ENCODE results near the gene RNF167.

GRCh38 chr17:4893272-4893671 lies 46.8 kb upstream of the RNF167 start:
- no peak for TF ChIP-seq FOXM1 (IDR thresholded peaks at IDR 0.05; ENCODE audit: borderline replicate concordance)
- TF ChIP-seq SUZ12 (IDR thresholded peaks at IDR 0.05): no peak
- TF ChIP-seq L3MBTL2 (conservative IDR thresholded peaks at IDR 0.05): no peak
- no peak for TF ChIP-seq FOXA1 (IDR thresholded peaks at IDR 0.05)

Data from HEK293T (cell line).